K562 (cell line): ENCODE measurements around the gene RRAD. TPM values are rescaled to one million over a fixed set of nuclear protein-coding genes. Genes with fewer than 3 reads are reported as not detected.

ENCODE experiments used
- CHCHD3 ChIP-seq: fragments of 250-450 bp; sonication (Bioruptor Pico); IDR thresholded peaks from 2 replicates; pipeline ENCODE4 v2.1.2; 2022; ENCODE audit warnings: mild to moderate bottlenecking
- EP300 ChIP-seq: IDR thresholded peaks from 2 replicates; pipeline ENCODE4 v1.6.1; 2012; ENCODE audit warnings: low read length, improper control_type of control experiment
- ETV5 ChIP-seq: sonication (generic); formaldehyde crosslinking; IDR thresholded peaks from 2 replicates; pipeline ENCODE4 v1.4.0; 2020; ENCODE audit warnings: low read depth, mild to moderate bottlenecking, missing genetic modification reagents
- FIP1L1 ChIP-seq: fragments of 200-400 bp; formaldehyde crosslinking; IDR thresholded peaks from 2 replicates; pipeline ENCODE4 v1.6.1; 2018; ENCODE audit warnings: mild to moderate bottlenecking, low read depth, low read length; ENCODE audit not compliant: poor library complexity, severe bottlenecking
- FOXP4 ChIP-seq: sonication (generic); formaldehyde crosslinking; IDR thresholded peaks from 2 replicates; pipeline ENCODE4 v1.8.0; 2022; ENCODE audit warnings: mild to moderate bottlenecking, missing genetic modification reagents, borderline replicate concordance
- ILK ChIP-seq: fragments of 450-650 bp; IDR thresholded peaks from 2 replicates; pipeline ENCODE4 v1.6.1; 2016; ENCODE audit warnings: missing genetic modification characterization, low read depth, mild to moderate bottlenecking, missing compliant biosample characterization, moderate library complexity, borderline replicate concordance
- NCOA2 ChIP-seq, 2 experiments: fragments of 450-650 bp; IDR thresholded peaks; 2 replicates each; pipeline ENCODE4 v1.6.1; 2018; ENCODE audit warnings: mild to moderate bottlenecking in 2 of 2, moderate library complexity in 1 of 2; ENCODE audit not compliant: partially characterized antibody in 2 of 2
- NFIX ChIP-seq: fragments of 250-450 bp; sonication (Bioruptor Pico); IDR thresholded peaks from 2 replicates; pipeline ENCODE4 v1.4.0; 2020; ENCODE audit warnings: low read depth, mild to moderate bottlenecking, moderate library complexity
- POLR2A ChIP-seq: fragments of 450-650 bp; conservative IDR thresholded peaks from 2 replicates; pipeline ENCODE4 v1.6.1; 2016
- RCOR1 ChIP-seq, 2 experiments: IDR thresholded peaks; 2 replicates each; pipeline ENCODE4 v1.6.1; 2012; ENCODE audit warnings: low read depth in 2 of 2, low read length in 2 of 2, borderline replicate concordance in 1 of 2, improper control_type of control experiment in 1 of 2
- SPI1 ChIP-seq: IDR thresholded peaks from 2 replicates; pipeline ENCODE4 v1.6.1; 2011; ENCODE audit warnings: low read depth, low read length, control low read depth, borderline replicate concordance
- SRSF3 ChIP-seq: fragments of 200-400 bp; formaldehyde crosslinking; IDR thresholded peaks from 2 replicates; pipeline ENCODE4 v1.6.1; 2016; ENCODE audit warnings: mild to moderate bottlenecking, low read length, moderate library complexity; ENCODE audit not compliant: insufficient read depth
- SRSF7 ChIP-seq: fragments of 200-400 bp; formaldehyde crosslinking; optimal IDR thresholded peaks from 2 replicates; pipeline ENCODE3; 2017; ENCODE audit warnings: mild to moderate bottlenecking, low read depth, low read length
- SUPT5H ChIP-seq: fragments of 450-650 bp; IDR thresholded peaks from 2 replicates; pipeline ENCODE4 v1.6.1; 2016
- TAF1 ChIP-seq: IDR thresholded peaks from 2 replicates; pipeline ENCODE4 v1.6.1; 2011; ENCODE audit warnings: mild to moderate bottlenecking, low read length, moderate library complexity; ENCODE audit not compliant: insufficient read depth, control insufficient read depth, severe bottlenecking; ENCODE audit errors: extremely low read depth
- TAF9B ChIP-seq: fragments of 450-650 bp; IDR thresholded peaks from 2 replicates; pipeline ENCODE4 v1.6.1; 2018; ENCODE audit warnings: mild to moderate bottlenecking; ENCODE audit not compliant: partially characterized antibody
- USF1 ChIP-seq: sonication (generic); formaldehyde crosslinking; IDR thresholded peaks from 2 replicates; pipeline ENCODE4 v1.9.0; 2022; ENCODE audit warnings: mild to moderate bottlenecking, missing genetic modification reagents
- YBX1 ChIP-seq: fragments of 450-650 bp; IDR thresholded peaks from 2 replicates; pipeline ENCODE4 v1.7.1; 2016; ENCODE audit warnings: mild to moderate bottlenecking
- ZFPM2 ChIP-seq: fragments of 250-450 bp; sonication (Bioruptor Pico); IDR thresholded peaks from 2 replicates; pipeline ENCODE4 v1.5.1; 2022; ENCODE audit warnings: mild to moderate bottlenecking
- ZHX1 ChIP-seq: fragments of 150-350 bp; conservative IDR thresholded peaks from 2 replicates; pipeline ENCODE4 v1.6.1; 2014; ENCODE audit warnings: low read length
- ZKSCAN1 ChIP-seq: fragments of 150-350 bp; IDR thresholded peaks from 2 replicates; pipeline ENCODE4 v1.6.1; 2016; ENCODE audit warnings: low read depth, low read length
- ZNF12 ChIP-seq: sonication (generic); formaldehyde crosslinking; IDR thresholded peaks from 2 replicates; pipeline ENCODE4 v1.4.0; 2020; ENCODE audit warnings: mild to moderate bottlenecking, missing genetic modification reagents
- ZNF165 ChIP-seq: fragments of 250-450 bp; sonication (Bioruptor Pico); IDR thresholded peaks from 2 replicates; pipeline ENCODE4 v1.4.0; 2020; ENCODE audit warnings: borderline replicate concordance
- ZNF431 ChIP-seq: sonication (generic); formaldehyde crosslinking; IDR thresholded peaks from 2 replicates; pipeline ENCODE4 v1.8.0; 2022; ENCODE audit warnings: mild to moderate bottlenecking, missing genetic modification reagents
- polyA plus RNA-seq, 8 experiments: library from polyadenylated mRNA; depleted of rRNA in 4 of 8; stranded (reverse) in 5 of 8; unstranded in 3 of 8; fragments of >200 nt; fragmentation: Nextera tagmentation in 2 of 8; fragmentation: Illumina TruSeq in 1 of 8; extraction: Ambion mirVana in 2 of 8; extraction: Trizol in 1 of 8; gene quantifications; 2 replicates each; pipeline versions ENCODE4 v1.2.1 to v1.2.3, GENCODE V29; 2011 to 2014; ENCODE audit warnings: inconsistent platforms in 1 of 8, missing spikeins in 1 of 8
- total RNA-seq, 7 experiments: library from RNA; depleted of rRNA in 6 of 7; stranded (reverse); fragments of >200 nt in 6 of 7; fragmentation: Illumina TruSeq in 2 of 7; extraction: Trizol in 2 of 7; gene quantifications; 2 replicates each; pipeline versions ENCODE4 v1.2.1 to v1.2.3, GENCODE V29; 2011 to 2021; ENCODE audit warnings: low replicate concordance in 1 of 7

Gene RRAD
- total and polyA plus RNA-seq, 9 of the 15 experiments (the other 6 are each of a cell fraction or from before 2014, with no cell fraction given), result 0.09 to 0.20 (median 0.13) TPM; not detected in 5

GRCh38 chr16:66880288-66881013, 44.9 kb downstream of the RRAD start, which contains the start of gene PDP2 (continued):
- TF ChIP-seq ZHX1 (no peak), ZNF12 (CRISPR knock-in tag) (no peak), FIP1L1 (no peak), NFIX (no peak), POLR2A (peak; percentile 79), SRSF7 (no peak), CHCHD3 (no peak), SRSF3 (no peak), ZNF165 (0 out of 2 replicates have a peak, but pooled peaks have one; percentile 79), SPI1 (0 out of 2 replicates have a peak, but pooled peaks have one; percentile 4), TAF9B (peak; percentile 63), SUPT5H (peak; percentile 59; the same call in 1 of the 2 replicates), ILK (no peak), NCOA2 (IDR thresholded peaks at IDR 0.05; ENCODE audit: partially characterized antibody in 2 of 2) (no peak), ZNF431 (CRISPR knock-in tag) (peak; percentile 64; the same call in 1 of the 2 replicates), YBX1 (no peak), ETV5 (CRISPR knock-in tag) (peak; percentile 0; the same call in 1 of the 2 replicates), ZKSCAN1 (no peak), FOXP4 (0 out of 2 replicates have a peak, but pooled peaks have one; percentile 55), TAF1 (no peak), USF1 (CRISPR knock-in tag) (peak; percentile 59), EP300 (no peak), RCOR1 (IDR thresholded peaks at IDR 0.05; ENCODE audit: borderline replicate concordance in 1 of 2, low read depth in 2 of 2, low read length in 2 of 2) (no peak), ZFPM2 (CRISPR knock-in tag) (no peak)
